Measurements from ENCODE around the gene KCNMA1. TPM values are rescaled to one million over a fixed set of nuclear protein-coding genes. Genes with fewer than 3 reads are reported as not detected.

KCNMA1 gene
- total and polyA plus RNA-seq, 2 donors (not counting 1 experiment from before 2014, with no cell fraction given): 0.82 to 3.1 TPM

GRCh38 chr10:77682393-77683087, 44.9 kb upstream of the KCNMA1 start:
- Mint-ChIP-seq H3K9me3 (ENCODE audit: insufficient read depth) (no peaks in the 10 kb centered on the region), H3K27ac (no peak overlapping the region), H3K27me3 (no peaks in the 10 kb centered on the region), H3K4me3 (no peak overlapping the region), H3K4me1 (no peaks in the 10 kb centered on the region)
- Histone ChIP-seq H3K36me3 (replicated peaks in 1 of 2; ENCODE audit: control extremely low read depth in 1 of 2, control insufficient read depth in 1 of 2, extremely low read depth in 1 of 2, insufficient read depth in 2 of 2, low read length in 1 of 2) (no peaks in the 10 kb centered on the region), H3K9ac (ENCODE audit: low read length) (no peak overlapping the region), H3K27ac (ENCODE audit: low read length in 2 of 2) (no peak overlapping the region), H3K4me2 (replicated peaks; ENCODE audit: low read depth, low read length, poor library complexity, severe bottlenecking) (no peak overlapping the region), H3K9me3 (ENCODE audit: control extremely low read depth in 1 of 3, control insufficient read depth in 2 of 3, insufficient read depth in 1 of 3, low read length in 2 of 3) (no peaks in the 10 kb centered on the region), H3K79me2 (ENCODE audit: control insufficient read depth, insufficient read depth, low read length) (no peaks in the 10 kb centered on the region), H3K4me1 (ENCODE audit: control insufficient read depth in 2 of 2, insufficient read depth in 2 of 2, low read length in 2 of 2) (no peaks in the 10 kb centered on the region), H4K20me1 (ENCODE audit: control insufficient read depth, insufficient read depth, low read length, poor library complexity, severe bottlenecking) (no peaks in the 10 kb centered on the region), H3K4me3 (ENCODE audit: control extremely low read depth in 1 of 5, extremely low read depth in 1 of 5, insufficient read depth in 1 of 5, low read depth in 2 of 5, low read length in 4 of 5) (no peak overlapping the region), H3K27me3 (replicated peaks in 1 of 4; ENCODE audit: control extremely low read depth in 1 of 4, control insufficient read depth in 3 of 4, insufficient read depth in 4 of 4, low read length in 3 of 4) (peaks cover 0 to 3% (median 0%) of the 10 kb centered on the region in 4 experiments), H2AFZ (ENCODE audit: insufficient read depth, low read depth, low read length, poor library complexity, severe bottlenecking) (no peak overlapping the region)
- ChIA-PET CTCF (interaction anchor here (2.7 kb wide), 1 partner anchor 29 kb away, joined by 8 read pairs; no protein-coding TSS in a partner anchor), POLR2A (no interaction called here)
- DNase-seq (no peak), ATAC-seq (ENCODE audit: low read depth) (no peak)
- intact Hi-C loops (cut with micrococcal nuclease): no loop called here
- 97% methylated on average over 5 of the region's 5 CpGs for WGBS (ENCODE audit: insufficient coverage)
- TF ChIP-seq CTCF (IDR thresholded peaks at IDR 0.05) (no peak), EZH2 (IDR thresholded peaks at IDR 0.05; ENCODE audit: borderline replicate concordance, insufficient read depth, low read depth, low read length, poor library complexity, severe bottlenecking) (no peak)

GRCh38 chr10:77681839-77682238, 44.2 kb upstream of the KCNMA1 start:
- TF ChIP-seq CTCF (IDR thresholded peaks at IDR 0.05): no peak
- no peak for TF ChIP-seq EZH2 (IDR thresholded peaks at IDR 0.05; ENCODE audit: borderline replicate concordance, insufficient read depth, low read depth, low read length, poor library complexity, severe bottlenecking)
- H3K79me2 ChIP-seq (ENCODE audit: control insufficient read depth, insufficient read depth, low read length): no peaks in the 10 kb centered on the region
- no peak overlapping the region for H3K4me3 Mint-ChIP-seq
- H3K27ac ChIP-seq (ENCODE audit: low read length in 2 of 2): no peak overlapping the region
- H4K20me1 ChIP-seq (ENCODE audit: control insufficient read depth, insufficient read depth, low read length, poor library complexity, severe bottlenecking): no peaks in the 10 kb centered on the region
- ATAC-seq (ENCODE audit: low read depth): no peak
- H3K9ac ChIP-seq (ENCODE audit: low read length): no peak overlapping the region
- H3K27me3 Mint-ChIP-seq: no peaks in the 10 kb centered on the region
- no peak for DNase-seq
- H3K36me3 ChIP-seq (replicated peaks in 1 of 2; ENCODE audit: control extremely low read depth in 1 of 2, control insufficient read depth in 1 of 2, extremely low read depth in 1 of 2, insufficient read depth in 2 of 2, low read length in 1 of 2): no peaks in the 10 kb centered on the region
- intact Hi-C loops (cut with micrococcal nuclease): no loop called here
- H3K27ac Mint-ChIP-seq: no peak overlapping the region
- H3K9me3 ChIP-seq (ENCODE audit: control extremely low read depth in 1 of 3, control insufficient read depth in 2 of 3, insufficient read depth in 1 of 3, low read length in 2 of 3): no peaks in the 10 kb centered on the region
- POLR2A ChIA-PET: no interaction called here
- CTCF ChIA-PET: interaction anchor here (2.7 kb wide), 1 partner anchor 30 kb away, joined by 8 read pairs; no protein-coding TSS in a partner anchor
- H3K9me3 Mint-ChIP-seq (ENCODE audit: insufficient read depth): no peaks in the 10 kb centered on the region
- H3K27me3 ChIP-seq (replicated peaks in 1 of 4; ENCODE audit: control extremely low read depth in 1 of 4, control insufficient read depth in 3 of 4, insufficient read depth in 4 of 4, low read length in 3 of 4): peaks cover 0 to 3% (median 0%) of the 10 kb centered on the region in 4 experiments
- H3K4me1 ChIP-seq (ENCODE audit: control insufficient read depth in 2 of 2, insufficient read depth in 2 of 2, low read length in 2 of 2): no peaks in the 10 kb centered on the region
- H3K4me3 ChIP-seq (ENCODE audit: control extremely low read depth in 1 of 5, extremely low read depth in 1 of 5, insufficient read depth in 1 of 5, low read depth in 2 of 5, low read length in 4 of 5): no peak overlapping the region
- no peak overlapping the region for H3K4me2 ChIP-seq (replicated peaks; ENCODE audit: low read depth, low read length, poor library complexity, severe bottlenecking)
- WGBS (ENCODE audit: insufficient coverage): 88% methylated on average over 6 of the region's 6 CpGs
- no peaks in the 10 kb centered on the region for H3K4me1 Mint-ChIP-seq
- H2AFZ ChIP-seq (ENCODE audit: insufficient read depth, low read depth, low read length, poor library complexity, severe bottlenecking): no peak overlapping the region

All from B cell (primary cell).